Measurements from ENCODE around the gene HPDL.

HPDL gene

DNA sequence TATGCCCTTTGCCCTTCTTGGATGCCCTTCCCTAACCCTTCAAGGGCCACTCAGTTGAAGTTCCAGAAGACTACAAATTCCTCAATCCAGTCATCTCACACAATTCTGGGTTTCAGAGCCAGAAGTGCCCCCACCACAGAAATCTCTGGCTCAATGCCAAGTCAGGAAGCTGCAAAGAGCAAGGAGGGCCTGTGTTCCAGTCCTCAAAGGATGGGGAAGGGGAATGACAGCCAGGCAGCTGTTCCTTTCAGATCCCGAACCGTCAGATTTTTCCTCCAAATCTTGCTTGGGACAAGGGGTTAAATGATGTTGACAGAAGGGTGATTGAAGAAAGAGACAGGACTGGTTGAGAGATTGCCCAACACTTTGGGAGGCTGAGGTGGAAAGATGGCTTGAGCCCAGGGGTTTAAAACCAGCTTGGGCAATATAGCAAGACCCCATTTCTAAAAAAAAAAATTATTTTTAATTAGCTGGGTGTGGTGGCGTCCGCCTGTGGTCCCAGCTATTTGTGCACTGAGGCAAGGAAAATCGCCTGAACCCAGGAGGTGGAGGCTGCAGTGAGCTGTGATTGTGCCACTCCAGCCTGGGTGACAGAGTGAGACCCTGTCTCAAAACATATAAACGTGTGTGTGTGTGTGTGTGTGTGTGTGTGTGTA, 716 bp upstream of the HPDL start:
- no peak for DNase-seq

DNA sequence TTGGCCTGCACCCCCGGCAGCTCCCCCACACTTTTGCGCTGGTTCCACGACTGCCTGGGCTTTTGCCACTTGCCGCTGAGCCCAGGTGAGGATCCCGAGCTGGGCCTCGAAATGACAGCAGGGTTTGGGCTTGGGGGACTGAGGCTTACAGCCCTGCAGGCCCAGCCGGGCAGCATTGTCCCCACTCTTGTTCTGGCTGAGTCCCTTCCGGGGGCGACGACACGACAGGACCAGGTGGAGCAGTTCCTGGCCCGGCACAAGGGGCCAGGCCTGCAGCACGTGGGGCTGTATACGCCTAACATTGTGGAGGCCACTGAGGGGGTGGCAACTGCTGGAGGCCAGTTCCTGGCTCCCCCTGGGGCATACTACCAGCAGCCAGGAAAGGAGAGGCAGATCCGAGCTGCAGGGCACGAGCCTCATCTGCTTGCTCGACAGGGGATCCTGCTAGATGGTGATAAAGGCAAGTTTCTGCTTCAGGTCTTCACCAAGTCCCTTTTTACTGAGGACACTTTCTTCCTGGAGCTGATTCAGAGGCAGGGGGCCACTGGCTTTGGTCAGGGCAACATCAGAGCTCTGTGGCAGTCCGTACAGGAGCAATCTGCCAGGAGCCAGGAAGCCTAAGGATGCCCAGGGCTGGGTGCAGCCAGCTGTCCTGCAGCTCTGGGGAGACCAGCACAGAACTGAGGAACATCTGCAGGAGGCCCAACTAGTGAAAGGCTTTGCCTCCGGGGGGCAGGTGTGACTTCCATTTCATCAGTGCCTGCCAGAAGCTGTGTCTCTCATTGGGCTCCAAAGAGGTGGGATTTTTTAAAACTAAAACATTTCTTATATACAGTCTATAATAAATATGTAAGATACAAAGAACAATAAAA, 1.2 kb downstream of the HPDL start:
- DNase-seq, result peak; percentile 27

- no peak for DNase-seq
Measured at GRCh38 chr1:45328680-45329079, 2.0 kb downstream of the HPDL start.

DNA sequence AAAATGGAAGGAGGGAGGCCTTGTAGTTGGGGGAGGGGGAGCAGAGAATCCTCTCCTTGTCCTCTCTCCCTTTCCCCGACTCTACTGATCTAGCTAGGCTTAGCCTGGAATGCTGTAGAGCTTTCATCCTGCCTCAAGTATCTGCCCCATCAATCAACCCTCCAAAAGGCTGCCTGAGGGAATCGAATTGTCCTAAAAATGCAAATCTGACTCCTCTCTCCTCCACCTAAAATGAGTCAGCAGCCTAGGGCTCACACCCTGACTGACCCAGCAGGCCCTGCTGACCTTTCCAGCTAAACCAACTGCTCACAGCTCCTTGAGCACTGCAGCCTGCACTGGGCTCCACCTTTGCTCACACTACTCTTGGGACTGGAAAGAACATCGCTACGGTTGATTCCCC, 2.8 kb downstream of the HPDL start:
- no peak for DNase-seq

- no peak for DNase-seq
Measured at GRCh38 chr1:45331436-45332345, 5.0 kb downstream of the HPDL start.

- no peak for DNase-seq
Measured at GRCh38 chr1:45332346-45332720, 5.6 kb downstream of the HPDL start.

GRCh38 chr1:45334308-45335245, 7.9 kb downstream of the HPDL start:
- no peak for DNase-seq

DNA sequence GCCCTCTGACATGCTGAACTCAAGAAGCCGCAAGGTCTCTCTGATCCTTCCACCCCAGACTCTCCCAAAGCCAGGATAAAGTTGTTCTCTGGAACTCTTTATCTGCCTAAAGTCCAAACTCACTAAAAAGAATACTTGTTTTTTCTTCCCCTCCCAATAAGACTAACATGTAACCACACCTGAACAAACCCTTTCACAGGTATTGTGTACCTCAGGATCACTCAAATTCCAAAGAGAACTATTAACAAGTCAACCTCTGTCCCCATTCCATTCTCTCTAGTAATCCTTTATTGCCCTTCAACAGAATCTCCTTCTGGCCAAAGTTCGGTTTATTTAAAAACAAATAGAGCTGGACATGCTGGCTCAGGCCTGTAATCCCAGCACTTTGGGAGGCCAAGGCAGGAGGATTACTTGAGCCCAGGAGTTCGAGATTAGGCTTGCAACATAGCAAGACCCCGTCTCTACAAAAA, 9.2 kb downstream of the HPDL start:
- DNase-seq, result no peak

DNA sequence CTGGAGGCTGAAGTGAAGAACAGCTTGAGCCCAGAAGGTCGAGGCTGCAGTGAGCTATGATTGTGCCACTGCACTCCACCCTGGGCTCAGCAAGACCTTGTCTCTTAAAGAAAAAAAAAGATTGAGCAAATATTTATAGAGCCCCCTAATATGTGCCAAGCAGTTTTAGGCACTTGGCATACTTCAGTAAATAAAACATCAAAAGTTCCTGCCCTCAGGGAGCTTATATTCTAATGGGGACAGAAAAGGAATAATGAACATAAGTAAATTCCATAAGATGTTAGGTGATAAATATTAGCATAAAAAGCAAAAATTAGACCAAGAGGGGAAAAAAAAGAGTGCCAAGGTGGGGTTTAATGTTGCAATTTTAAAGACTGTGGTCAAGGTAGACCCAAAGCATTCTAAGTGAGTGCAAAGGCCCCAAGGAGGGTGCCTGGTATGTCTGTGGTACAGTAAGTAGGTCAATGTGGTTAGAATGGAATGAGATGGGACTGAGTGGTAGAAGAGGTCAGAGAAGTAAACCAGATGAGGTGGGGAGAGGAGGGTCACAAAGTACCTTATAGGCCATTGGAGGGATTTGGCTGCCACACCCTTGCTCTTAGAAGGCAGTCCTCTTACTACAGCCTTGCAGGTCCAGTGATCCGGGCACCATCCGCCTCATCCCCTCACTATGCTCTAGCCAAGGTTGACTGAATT, 11.1 kb downstream of the HPDL start:
- no peak for DNase-seq

- DNase-seq, result peak; percentile 97
Measured at GRCh38 chr1:45339789-45340558, 13.3 kb downstream of the HPDL start, which contains the start of the genes MUTYH and TOE1. Gene MUTYH, minus strand, starts transcription at chr1:45340440. Its CDS starts 5,935 bp downstream, at chr1:45334505. Gene TOE1, plus strand, starts transcription at chr1:45340170. Its CDS starts 83 bp downstream, at chr1:45340253.

- no peak for DNase-seq
Measured at GRCh38 chr1:45340816-45341466, 14.2 kb downstream of the HPDL start.

DNA sequence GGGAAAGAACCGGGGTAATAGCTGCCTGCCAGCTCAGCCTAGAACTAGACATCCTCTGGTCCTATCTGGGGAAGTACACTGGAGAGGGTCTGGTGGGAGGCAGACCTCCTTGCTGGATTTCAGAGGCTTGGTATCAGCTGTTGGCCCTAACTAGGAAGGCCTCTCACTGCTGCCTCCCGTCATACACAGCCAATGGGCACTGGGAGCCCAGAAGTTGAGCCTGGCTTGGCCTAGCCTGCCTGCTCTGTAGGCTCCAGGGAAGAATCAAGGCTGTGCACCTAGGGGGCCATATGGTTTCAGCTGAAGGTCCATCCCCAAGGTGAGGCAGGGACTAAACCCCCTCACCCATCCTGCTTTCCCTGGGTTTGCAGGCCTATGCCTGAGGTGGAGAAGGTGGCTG, 17.8 kb downstream of the HPDL start:
- DNase-seq, result no peak

DNA sequence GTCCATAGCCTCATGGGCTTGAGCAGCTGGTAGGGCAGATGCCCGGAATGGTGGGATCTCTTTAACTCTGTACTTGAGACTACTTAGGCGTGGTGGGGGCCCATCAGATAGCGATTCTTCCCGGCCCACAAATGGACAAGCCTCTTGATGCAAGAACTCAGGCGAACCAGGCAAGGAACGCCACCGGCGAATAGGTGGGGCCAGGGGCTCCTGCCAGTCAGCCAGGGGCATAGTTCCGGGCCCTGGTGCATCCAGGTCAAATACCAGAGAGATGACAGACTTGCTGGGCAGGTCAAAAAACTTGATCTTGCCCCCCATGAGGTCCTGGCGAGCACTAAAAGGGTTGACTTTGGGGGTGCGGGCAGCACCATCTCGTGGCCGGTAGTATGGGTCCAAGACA, 18.3 kb downstream of the HPDL start:
- DNase-seq, result no peak

- DNase-seq, result no peak
Measured at GRCh38 chr1:45346473-45346872, 19.8 kb downstream of the HPDL start.

DNA sequence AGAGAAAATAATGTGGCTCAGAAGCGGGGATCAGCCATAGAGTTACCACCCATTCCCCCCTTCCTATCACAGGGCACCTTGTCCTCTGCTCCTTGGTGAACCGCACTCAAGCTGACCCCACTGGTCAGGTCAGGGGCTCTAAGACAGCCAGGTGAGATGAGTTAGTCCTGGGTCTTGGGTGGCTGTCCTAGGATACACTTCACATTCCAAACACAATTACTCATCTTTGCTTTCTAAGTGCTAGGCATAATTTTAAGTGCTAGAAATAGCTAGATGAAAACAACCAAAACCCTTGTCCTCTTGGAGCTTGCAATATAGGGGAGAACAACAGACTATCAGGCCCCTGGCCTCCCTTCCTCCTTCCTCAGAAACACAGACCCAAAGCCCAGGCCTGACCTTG, 21.3 kb downstream of the HPDL start:
- DNase-seq, result no peak

- DNase-seq, result no peak
Measured at GRCh38 chr1:45348609-45348965, 21.9 kb downstream of the HPDL start.

GRCh38 chr1:45348966-45349677, 22.4 kb downstream of the HPDL start:
- no peak for DNase-seq

GRCh38 chr1:45351508-45351907, 24.8 kb downstream of the HPDL start:
- DNase-seq, result no peak

- DNase-seq, result no peak
Measured at GRCh38 chr1:45353685-45354084, 27.0 kb downstream of the HPDL start.
